Limb (tissue), 2 donors: ENCODE results near the gene PDZD4.

ENCODE experiments used
- DNase-seq, 2 donors: peaks; one replicate each; pipeline ENCODE4 v3.0.0-alpha.2; 2016; ENCODE audit errors: extremely low spot score in 2 of 2

PDZD4 gene

GRCh38 chrX:153829799-153830639 is at the start of gene PDZD4:
Gene PDZD4, minus strand, starts transcription at chrX:153830544. Its CDS starts 246 bp downstream, at chrX:153830298.
- no peak for DNase-seq

GRCh38 chrX:153879741-153880439 is 49.5 kb upstream of the PDZD4 start:
- no peak for DNase-seq

- no peak for DNase-seq
Measured at GRCh38 chrX:153878969-153879653, 48.8 kb upstream of the PDZD4 start.

- no peak for DNase-seq
Measured at GRCh38 chrX:153878345-153878744, 48.0 kb upstream of the PDZD4 start.

GRCh38 chrX:153877571-153878261 is 47.4 kb upstream of the PDZD4 start:
- no peak for DNase-seq

- no peak for DNase-seq
Measured at GRCh38 chrX:153876112-153876491, 45.8 kb upstream of the PDZD4 start.

GRCh38 chrX:153875391-153876111 is 45.2 kb upstream of the PDZD4 start:
- peak; percentile 51 to 78 for DNase-seq

GRCh38 chrX:153874366-153875125 is 44.2 kb upstream of the PDZD4 start:
- DNase-seq = no peak

- DNase-seq = no peak
Measured at GRCh38 chrX:153874085-153874365, 43.7 kb upstream of the PDZD4 start.

- no peak for DNase-seq
Measured at GRCh38 chrX:153873282-153874084, 43.1 kb upstream of the PDZD4 start.

- no peak for DNase-seq
Measured at GRCh38 chrX:153871946-153872878, 41.9 kb upstream of the PDZD4 start.

GRCh38 chrX:153871451-153871850 is 41.1 kb upstream of the PDZD4 start:
- peak in 1 of 2 donors; percentile 44 for DNase-seq

- DNase-seq = no peak
Measured at GRCh38 chrX:153870791-153871360, 40.5 kb upstream of the PDZD4 start.

- DNase-seq = no peak
Measured at GRCh38 chrX:153870288-153870690, 39.9 kb upstream of the PDZD4 start.

- DNase-seq = no peak
Measured at GRCh38 chrX:153869473-153870287, 39.3 kb upstream of the PDZD4 start.

GRCh38 chrX:153868576-153869472 is 38.5 kb upstream of the PDZD4 start:
- no peak for DNase-seq
